IMR-90 (cell line): ENCODE results near the gene SAMD11.

Source experiments
- CEBPB ChIP-seq: IDR thresholded peaks from 2 replicates; pipeline ENCODE4 v1.6.1; 2012; ENCODE audit warnings: low read depth, low read length, improper control_type of control experiment
- CHD1 ChIP-seq: IDR thresholded peaks from 2 replicates; pipeline ENCODE4 v1.6.1; 2012; ENCODE audit warnings: low read depth, low read length, improper control_type of control experiment
- MAZ ChIP-seq: IDR thresholded peaks from 2 replicates; pipeline ENCODE4 v1.6.1; 2012; ENCODE audit warnings: low read depth, mild to moderate bottlenecking, low read length, improper control_type of control experiment, moderate library complexity, borderline replicate concordance
- MXI1 ChIP-seq: IDR thresholded peaks from 2 replicates; pipeline ENCODE4 v1.6.1; 2012; ENCODE audit warnings: low read depth, mild to moderate bottlenecking, low read length, moderate library complexity, borderline replicate concordance
- POLR2A ChIP-seq: IDR thresholded peaks from 2 replicates; pipeline ENCODE4 v1.6.1; 2012; ENCODE audit warnings: mild to moderate bottlenecking, low read depth, low read length
- RFX5 ChIP-seq: IDR thresholded peaks from 2 replicates; pipeline ENCODE4 v1.8.0; 2012; ENCODE audit warnings: low read depth, mild to moderate bottlenecking, low read length, moderate library complexity
- TF ChIP-seq, protein P1 (sequence below): conservative IDR thresholded peaks from 2 replicates; pipeline ENCODE4 v1.5.1; 2012; ENCODE audit warnings: mild to moderate bottlenecking, low read depth, low read length, improper control_type of control experiment

DNA sequence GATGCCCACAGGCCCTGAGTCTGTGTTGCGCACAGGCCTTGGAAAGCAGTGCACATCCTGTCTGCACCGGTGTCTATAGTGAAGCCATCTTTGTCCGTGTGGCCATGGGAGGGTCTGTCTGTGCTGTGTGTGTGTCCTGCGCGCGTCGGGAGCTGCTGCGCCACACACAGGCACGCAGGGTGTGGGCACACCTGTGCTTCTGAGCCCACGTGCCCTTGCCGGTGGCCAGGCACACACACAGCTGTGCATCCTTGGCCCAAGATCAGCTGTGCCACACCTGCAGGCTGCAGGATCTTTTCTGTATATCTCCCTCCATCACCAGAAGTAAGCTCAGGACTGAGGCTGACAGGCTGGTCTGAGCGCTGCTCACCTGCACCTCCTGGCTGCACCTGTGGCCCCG, 3.2 kb upstream of the SAMD11 start:
- TF ChIP-seq MAZ: no peak
- no peak for TF ChIP-seq POLR2A
- TF ChIP-seq CEBPB: no peak
- no peak for TF ChIP-seq CHD1
- TF ChIP-seq, protein P1, sequence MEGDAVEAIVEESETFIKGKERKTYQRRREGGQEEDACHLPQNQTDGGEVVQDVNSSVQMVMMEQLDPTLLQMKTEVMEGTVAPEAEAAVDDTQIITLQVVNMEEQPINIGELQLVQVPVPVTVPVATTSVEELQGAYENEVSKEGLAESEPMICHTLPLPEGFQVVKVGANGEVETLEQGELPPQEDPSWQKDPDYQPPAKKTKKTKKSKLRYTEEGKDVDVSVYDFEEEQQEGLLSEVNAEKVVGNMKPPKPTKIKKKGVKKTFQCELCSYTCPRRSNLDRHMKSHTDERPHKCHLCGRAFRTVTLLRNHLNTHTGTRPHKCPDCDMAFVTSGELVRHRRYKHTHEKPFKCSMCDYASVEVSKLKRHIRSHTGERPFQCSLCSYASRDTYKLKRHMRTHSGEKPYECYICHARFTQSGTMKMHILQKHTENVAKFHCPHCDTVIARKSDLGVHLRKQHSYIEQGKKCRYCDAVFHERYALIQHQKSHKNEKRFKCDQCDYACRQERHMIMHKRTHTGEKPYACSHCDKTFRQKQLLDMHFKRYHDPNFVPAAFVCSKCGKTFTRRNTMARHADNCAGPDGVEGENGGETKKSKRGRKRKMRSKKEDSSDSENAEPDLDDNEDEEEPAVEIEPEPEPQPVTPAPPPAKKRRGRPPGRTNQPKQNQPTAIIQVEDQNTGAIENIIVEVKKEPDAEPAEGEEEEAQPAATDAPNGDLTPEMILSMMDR: no peak
- no peak for TF ChIP-seq MXI1
- no peak for TF ChIP-seq RFX5
